Measurements from ENCODE around the gene SRR.

SRR gene

GRCh38 chr17:2266045-2266864, 37.5 kb upstream of the SRR start:
- TF ChIP-seq, protein P1, sequence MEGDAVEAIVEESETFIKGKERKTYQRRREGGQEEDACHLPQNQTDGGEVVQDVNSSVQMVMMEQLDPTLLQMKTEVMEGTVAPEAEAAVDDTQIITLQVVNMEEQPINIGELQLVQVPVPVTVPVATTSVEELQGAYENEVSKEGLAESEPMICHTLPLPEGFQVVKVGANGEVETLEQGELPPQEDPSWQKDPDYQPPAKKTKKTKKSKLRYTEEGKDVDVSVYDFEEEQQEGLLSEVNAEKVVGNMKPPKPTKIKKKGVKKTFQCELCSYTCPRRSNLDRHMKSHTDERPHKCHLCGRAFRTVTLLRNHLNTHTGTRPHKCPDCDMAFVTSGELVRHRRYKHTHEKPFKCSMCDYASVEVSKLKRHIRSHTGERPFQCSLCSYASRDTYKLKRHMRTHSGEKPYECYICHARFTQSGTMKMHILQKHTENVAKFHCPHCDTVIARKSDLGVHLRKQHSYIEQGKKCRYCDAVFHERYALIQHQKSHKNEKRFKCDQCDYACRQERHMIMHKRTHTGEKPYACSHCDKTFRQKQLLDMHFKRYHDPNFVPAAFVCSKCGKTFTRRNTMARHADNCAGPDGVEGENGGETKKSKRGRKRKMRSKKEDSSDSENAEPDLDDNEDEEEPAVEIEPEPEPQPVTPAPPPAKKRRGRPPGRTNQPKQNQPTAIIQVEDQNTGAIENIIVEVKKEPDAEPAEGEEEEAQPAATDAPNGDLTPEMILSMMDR (IDR thresholded peaks at IDR 0.05), result no peak

DNA sequence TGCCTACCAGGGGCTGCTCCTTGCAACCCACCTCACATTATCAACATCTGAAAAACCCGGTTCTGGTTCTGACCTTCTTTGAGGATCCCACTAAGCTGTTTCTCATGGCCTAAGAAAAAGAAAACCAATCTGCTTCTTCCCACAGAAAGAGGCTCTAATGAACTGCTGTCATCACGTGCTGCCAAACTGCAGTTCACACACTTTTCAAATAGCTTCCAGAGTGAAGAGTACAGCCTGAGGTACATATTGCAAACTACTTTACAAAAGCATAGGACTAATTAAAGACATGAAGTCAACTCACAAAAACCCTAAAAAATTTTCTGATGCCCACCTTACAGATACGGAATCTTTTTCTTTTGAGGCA, 36.9 kb upstream of the SRR start:
- TF ChIP-seq, protein P1 (IDR thresholded peaks at IDR 0.05), result no peak

GRCh38 chr17:2267354-2267753, 36.4 kb upstream of the SRR start:
- TF ChIP-seq, protein P1 (IDR thresholded peaks at IDR 0.05), result no peak

GRCh38 chr17:2271985-2272702, 31.6 kb upstream of the SRR start:
- TF ChIP-seq, protein P1 (IDR thresholded peaks at IDR 0.05), result no peak

GRCh38 chr17:2274414-2274813, 29.3 kb upstream of the SRR start:
- TF ChIP-seq, protein P1 (IDR thresholded peaks at IDR 0.05), result no peak

DNA sequence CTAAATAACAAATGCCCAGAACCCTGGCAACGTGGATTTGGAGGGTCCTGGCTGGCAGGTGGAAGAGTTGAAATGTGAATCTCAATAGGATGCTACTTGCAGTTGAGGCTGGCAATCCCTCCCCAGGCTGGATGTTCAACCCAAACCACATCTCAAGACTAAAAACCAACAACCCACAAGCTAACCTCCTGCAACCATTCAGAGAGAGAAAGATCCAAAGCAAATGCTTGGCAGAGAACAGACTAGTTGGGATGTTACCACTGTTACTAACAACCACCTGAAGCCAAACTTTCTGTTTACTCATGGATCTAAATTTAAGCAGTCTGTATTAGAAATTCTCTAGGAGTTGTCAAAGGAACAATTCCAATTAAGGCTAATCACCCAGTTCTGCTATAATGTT, 28.0 kb upstream of the SRR start:
- TF ChIP-seq, protein P1 (IDR thresholded peaks at IDR 0.05), result no peak

DNA sequence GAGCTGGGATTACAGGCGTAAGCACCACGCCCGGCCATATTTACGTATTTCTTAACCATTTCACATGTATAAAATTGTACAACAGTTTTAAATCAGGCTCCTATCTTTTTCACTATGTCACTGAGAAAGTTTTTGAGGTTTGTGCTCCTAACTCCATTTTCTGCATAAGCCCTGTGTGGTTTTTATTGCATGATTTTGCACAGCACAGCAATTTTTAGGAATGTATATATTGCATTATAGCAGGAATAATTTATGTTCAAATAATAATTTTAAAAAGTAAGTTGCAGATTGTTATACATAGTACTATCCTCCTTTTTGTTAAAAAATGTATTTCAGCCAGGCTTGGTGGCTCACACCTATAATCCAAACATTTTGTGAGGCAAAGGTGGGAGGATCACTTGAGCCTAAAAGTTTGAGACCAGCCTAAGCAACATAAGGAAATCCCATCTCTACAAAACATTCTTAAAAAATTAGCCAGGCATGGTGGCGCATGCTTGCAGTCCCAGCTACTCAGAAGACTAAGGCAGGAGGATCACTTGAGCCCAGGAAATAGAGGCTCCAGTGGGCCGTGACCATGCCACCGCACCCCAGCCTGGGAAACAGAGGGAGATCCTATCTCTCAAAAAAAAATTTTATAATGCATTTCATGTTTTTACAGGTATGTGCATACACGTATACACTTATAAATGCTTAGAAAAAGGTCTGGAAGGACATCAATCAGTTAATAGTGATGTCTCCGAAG, 26.1 kb upstream of the SRR start:
- TF ChIP-seq, protein P1 (IDR thresholded peaks at IDR 0.05), result no peak
